ENCODE data around the gene VSIR. TPM values are rescaled to one million over a fixed set of nuclear protein-coding genes. Genes with fewer than 3 reads are reported as not detected.

The VSIR gene
- total RNA-seq, 1 experiment from 2014 or later = 18.5 TPM

DNA sequence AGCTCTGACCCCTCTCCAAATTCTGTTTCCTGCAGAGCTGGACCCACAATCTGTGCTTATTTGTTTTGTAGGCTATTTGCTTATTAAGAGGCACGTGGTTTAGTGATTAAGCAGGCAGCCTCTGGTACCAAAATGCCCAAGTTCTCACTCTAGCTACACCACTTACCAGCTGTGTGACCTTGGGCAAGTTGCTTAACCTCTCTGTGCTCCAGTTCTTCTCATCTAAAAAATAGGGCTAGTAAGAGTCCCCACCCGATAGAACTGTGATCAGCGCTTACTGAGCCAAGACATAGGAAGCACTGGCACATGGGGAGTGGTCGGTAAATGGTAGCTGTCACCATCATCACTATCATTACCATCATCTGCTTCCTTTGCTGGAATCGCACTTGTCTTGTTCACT, 74.6 kb downstream of the VSIR start (continued):
- TF ChIP-seq RAD21 (IDR thresholded peaks at IDR 0.05; ENCODE audit: low read depth) = no peak
- no peak for TF ChIP-seq EZH2phosphoT487 (IDR thresholded peaks at IDR 0.05; ENCODE audit: borderline replicate concordance)
- no peak for TF ChIP-seq ELF1 (IDR thresholded peaks at IDR 0.05; ENCODE audit: borderline replicate concordance, low read depth)
- no peak for TF ChIP-seq JUND (IDR thresholded peaks at IDR 0.05)
- TF ChIP-seq, protein P1, sequence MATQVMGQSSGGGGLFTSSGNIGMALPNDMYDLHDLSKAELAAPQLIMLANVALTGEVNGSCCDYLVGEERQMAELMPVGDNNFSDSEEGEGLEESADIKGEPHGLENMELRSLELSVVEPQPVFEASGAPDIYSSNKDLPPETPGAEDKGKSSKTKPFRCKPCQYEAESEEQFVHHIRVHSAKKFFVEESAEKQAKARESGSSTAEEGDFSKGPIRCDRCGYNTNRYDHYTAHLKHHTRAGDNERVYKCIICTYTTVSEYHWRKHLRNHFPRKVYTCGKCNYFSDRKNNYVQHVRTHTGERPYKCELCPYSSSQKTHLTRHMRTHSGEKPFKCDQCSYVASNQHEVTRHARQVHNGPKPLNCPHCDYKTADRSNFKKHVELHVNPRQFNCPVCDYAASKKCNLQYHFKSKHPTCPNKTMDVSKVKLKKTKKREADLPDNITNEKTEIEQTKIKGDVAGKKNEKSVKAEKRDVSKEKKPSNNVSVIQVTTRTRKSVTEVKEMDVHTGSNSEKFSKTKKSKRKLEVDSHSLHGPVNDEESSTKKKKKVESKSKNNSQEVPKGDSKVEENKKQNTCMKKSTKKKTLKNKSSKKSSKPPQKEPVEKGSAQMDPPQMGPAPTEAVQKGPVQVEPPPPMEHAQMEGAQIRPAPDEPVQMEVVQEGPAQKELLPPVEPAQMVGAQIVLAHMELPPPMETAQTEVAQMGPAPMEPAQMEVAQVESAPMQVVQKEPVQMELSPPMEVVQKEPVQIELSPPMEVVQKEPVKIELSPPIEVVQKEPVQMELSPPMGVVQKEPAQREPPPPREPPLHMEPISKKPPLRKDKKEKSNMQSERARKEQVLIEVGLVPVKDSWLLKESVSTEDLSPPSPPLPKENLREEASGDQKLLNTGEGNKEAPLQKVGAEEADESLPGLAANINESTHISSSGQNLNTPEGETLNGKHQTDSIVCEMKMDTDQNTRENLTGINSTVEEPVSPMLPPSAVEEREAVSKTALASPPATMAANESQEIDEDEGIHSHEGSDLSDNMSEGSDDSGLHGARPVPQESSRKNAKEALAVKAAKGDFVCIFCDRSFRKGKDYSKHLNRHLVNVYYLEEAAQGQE (IDR thresholded peaks at IDR 0.05; ENCODE audit: low read depth) = no peak
- no peak for TF ChIP-seq SIN3A (IDR thresholded peaks at IDR 0.05; ENCODE audit: low read depth)

- Histone ChIP-seq H3K36me3 (ENCODE audit: control insufficient read depth in 1 of 2, insufficient read depth in 2 of 2, low read length in 2 of 2) (no peaks in the 10 kb centered on the region), H4K20me1 (ENCODE audit: insufficient read depth) (no peaks in the 10 kb centered on the region), H3K9ac (ENCODE audit: low read length) (no peak overlapping the region), H2AFZ (ENCODE audit: low read depth, low read length, poor library complexity, severe bottlenecking) (no peak overlapping the region), H3K79me2 (ENCODE audit: insufficient read depth, low read length) (no peaks in the 10 kb centered on the region), H3K27ac (ENCODE audit: low read depth, low read length) (no peak overlapping the region), H3K27me3 (ENCODE audit: insufficient read depth, low read length) (no peaks in the 10 kb centered on the region), H3K4me1 (ENCODE audit: control insufficient read depth in 1 of 2, insufficient read depth in 2 of 2, low read length in 2 of 2) (peaks cover 0 to 8% of the 10 kb centered on the region in 2 experiments; a peak in 1 of 4 replicates), H3K9me2 (ENCODE audit: insufficient read depth) (no peaks in the 10 kb centered on the region), H3K4me2 (ENCODE audit: low read length) (no peak overlapping the region), H3K9me3 (ENCODE audit: control insufficient read depth in 1 of 2, insufficient read depth in 1 of 2, low read depth in 1 of 2, low read length in 2 of 2) (no peaks in the 10 kb centered on the region), H3K4me3 (replicated peaks in 1 of 2; ENCODE audit: low read depth in 1 of 2, low read length in 2 of 2) (no peak overlapping the region)
- no TSS peak for BruUV-seq (replicated peaks)
- ATAC-seq (no peak), DNase-seq (ENCODE audit: low read depth, low spot score) (no peak)
- CTCF ChIA-PET = interaction anchor here (0.6 to 4.7 kb wide), 12 partner anchors 9 to 383 kb away, joined by 3 to 57 read pairs (median 7); partner anchors contain the start of genes SLC29A3 and VSIR
- RAD21 ChIA-PET (ENCODE audit: low non-redundant PET in 1 of 2, low total read pairs in 2 of 2, uncharacterized antibody in 2 of 2, unreplicated experiment in 2 of 2) = interaction anchor here (1.6 kb wide), 2 partner anchors 198 to 379 kb away, joined by 3 to 5 read pairs; partner anchors contain the start of gene SLC29A3 (in 1 of the 2)
- POLR2A ChIA-PET = interaction anchor here (1.2 kb wide), 1 partner anchor 379 kb away, joined by 4 read pairs; the partner anchor contains the start of gene SLC29A3
- TF ChIP-seq SP1 (IDR thresholded peaks at IDR 0.05; ENCODE audit: low read depth) (no peak), POLR2AphosphoS5 (IDR thresholded peaks at IDR 0.05; ENCODE audit: low read depth, low read length) (no peak), CBX3 (IDR thresholded peaks at IDR 0.05; ENCODE audit: low read depth) (no peak), ZNF274 (IDR thresholded peaks at IDR 0.05; ENCODE audit: low read depth, low read length) (no peak), EGR1 (IDR thresholded peaks at IDR 0.05; ENCODE audit: low read depth) (no peak), YY1 (IDR thresholded peaks at IDR 0.05; ENCODE audit: extremely low read depth, insufficient replicate concordance, low read depth, low read length) (no peak), EZH2 (IDR thresholded peaks at IDR 0.05) (no peak), TCF7L2 (IDR thresholded peaks at IDR 0.05; ENCODE audit: borderline replicate concordance, extremely low read depth, insufficient read depth, insufficient read length) (no peak), JUND (IDR thresholded peaks at IDR 0.05) (no peak), CEBPB (IDR thresholded peaks at IDR 0.05; ENCODE audit: low read depth) (no peak), ATF3 (IDR thresholded peaks at IDR 0.05) (no peak), ZFX (IDR thresholded peaks at IDR 0.05) (no peak), EZH2phosphoT487 (IDR thresholded peaks at IDR 0.05; ENCODE audit: borderline replicate concordance) (no peak), ELF1 (IDR thresholded peaks at IDR 0.05; ENCODE audit: borderline replicate concordance, low read depth) (no peak)
- TF ChIP-seq, protein P2, sequence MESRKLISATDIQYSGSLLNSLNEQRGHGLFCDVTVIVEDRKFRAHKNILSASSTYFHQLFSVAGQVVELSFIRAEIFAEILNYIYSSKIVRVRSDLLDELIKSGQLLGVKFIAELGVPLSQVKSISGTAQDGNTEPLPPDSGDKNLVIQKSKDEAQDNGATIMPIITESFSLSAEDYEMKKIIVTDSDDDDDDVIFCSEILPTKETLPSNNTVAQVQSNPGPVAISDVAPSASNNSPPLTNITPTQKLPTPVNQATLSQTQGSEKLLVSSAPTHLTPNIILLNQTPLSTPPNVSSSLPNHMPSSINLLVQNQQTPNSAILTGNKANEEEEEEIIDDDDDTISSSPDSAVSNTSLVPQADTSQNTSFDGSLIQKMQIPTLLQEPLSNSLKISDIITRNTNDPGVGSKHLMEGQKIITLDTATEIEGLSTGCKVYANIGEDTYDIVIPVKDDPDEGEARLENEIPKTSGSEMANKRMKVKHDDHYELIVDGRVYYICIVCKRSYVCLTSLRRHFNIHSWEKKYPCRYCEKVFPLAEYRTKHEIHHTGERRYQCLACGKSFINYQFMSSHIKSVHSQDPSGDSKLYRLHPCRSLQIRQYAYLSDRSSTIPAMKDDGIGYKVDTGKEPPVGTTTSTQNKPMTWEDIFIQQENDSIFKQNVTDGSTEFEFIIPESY (IDR thresholded peaks at IDR 0.05; ENCODE audit: extremely low read depth, insufficient replicate concordance, low read length) = no peak
- TF ChIP-seq, protein P3, sequence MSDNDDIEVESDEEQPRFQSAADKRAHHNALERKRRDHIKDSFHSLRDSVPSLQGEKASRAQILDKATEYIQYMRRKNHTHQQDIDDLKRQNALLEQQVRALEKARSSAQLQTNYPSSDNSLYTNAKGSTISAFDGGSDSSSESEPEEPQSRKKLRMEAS (IDR thresholded peaks at IDR 0.05) = no peak
- intact Hi-C loops (cut with micrococcal nuclease) = loop anchor here (5.0 kb wide), 1 partner anchor 74 kb away; the partner anchor contains the start of gene VSIR
These were observed 75.2 kb downstream of the VSIR start for GRCh38 chr10:71697938-71698709.

Data from HCT116 (cell line).